ENCODE measurements around the gene RAB43. TPM values are rescaled to one million over a fixed set of nuclear protein-coding genes. Genes with fewer than 3 reads are reported as not detected.

RAB43 gene
- total RNA-seq, 1 donor from 2014 or later: 34.5 TPM

- H3K27ac ChIP-seq (ENCODE audit: low read depth, low read length): no peak overlapping the region
- H3K36me3 ChIP-seq (ENCODE audit: insufficient read depth, low read length): no peaks in the 10 kb centered on the region
- H3K4me1 ChIP-seq (ENCODE audit: insufficient read depth, low read length): no peaks in the 10 kb centered on the region
- no peaks in the 10 kb centered on the region for H4K20me1 ChIP-seq (ENCODE audit: insufficient read depth, low read length)
- Mint-ChIP-seq H3K4me3 (ENCODE audit: unreplicated experiment) (no peak overlapping the region), H3K27ac (ENCODE audit: unreplicated experiment) (no peak overlapping the region), H3K4me1 (ENCODE audit: low read depth, unreplicated experiment) (peaks cover 6% of the 10 kb centered on the region), H3K27me3 (ENCODE audit: low read depth, unreplicated experiment) (peaks cover 14% of the 10 kb centered on the region), H3K9me3 (ENCODE audit: unreplicated experiment) (peaks cover 12% of the 10 kb centered on the region), H3K36me3 (ENCODE audit: low read depth, unreplicated experiment) (no peaks in the 10 kb centered on the region)
- H3K9ac ChIP-seq (ENCODE audit: low read length): no peak overlapping the region
- no peak overlapping the region for H2AFZ ChIP-seq (ENCODE audit: low read depth, low read length)
- H3K4me2 ChIP-seq (ENCODE audit: low read length): no peak overlapping the region
- FAIRE-seq (no peak), DNase-seq (ENCODE audit: low read depth) (no peak)
- H3K27me3 ChIP-seq (ENCODE audit: insufficient read depth, low read length): peaks cover 18% of the 10 kb centered on the region
- H3K9me3 ChIP-seq (ENCODE audit: insufficient read depth, low read depth, low read length): no peaks in the 10 kb centered on the region
- H3K4me3 ChIP-seq (ENCODE audit: insufficient read depth, low read depth, low read length): no peak overlapping the region
- H3K79me2 ChIP-seq (ENCODE audit: insufficient read depth, low read length): no peaks in the 10 kb centered on the region
- TF ChIP-seq EZH2 (IDR thresholded peaks at IDR 0.05; ENCODE audit: insufficient read depth, low read length): no peak
- TF ChIP-seq CTCF (IDR thresholded peaks at IDR 0.05; ENCODE audit: insufficient read depth, low read depth, low read length): no peak
Measured at GRCh38 chr3:129051871-129052340, 69.7 kb downstream of the RAB43 start.

DNA sequence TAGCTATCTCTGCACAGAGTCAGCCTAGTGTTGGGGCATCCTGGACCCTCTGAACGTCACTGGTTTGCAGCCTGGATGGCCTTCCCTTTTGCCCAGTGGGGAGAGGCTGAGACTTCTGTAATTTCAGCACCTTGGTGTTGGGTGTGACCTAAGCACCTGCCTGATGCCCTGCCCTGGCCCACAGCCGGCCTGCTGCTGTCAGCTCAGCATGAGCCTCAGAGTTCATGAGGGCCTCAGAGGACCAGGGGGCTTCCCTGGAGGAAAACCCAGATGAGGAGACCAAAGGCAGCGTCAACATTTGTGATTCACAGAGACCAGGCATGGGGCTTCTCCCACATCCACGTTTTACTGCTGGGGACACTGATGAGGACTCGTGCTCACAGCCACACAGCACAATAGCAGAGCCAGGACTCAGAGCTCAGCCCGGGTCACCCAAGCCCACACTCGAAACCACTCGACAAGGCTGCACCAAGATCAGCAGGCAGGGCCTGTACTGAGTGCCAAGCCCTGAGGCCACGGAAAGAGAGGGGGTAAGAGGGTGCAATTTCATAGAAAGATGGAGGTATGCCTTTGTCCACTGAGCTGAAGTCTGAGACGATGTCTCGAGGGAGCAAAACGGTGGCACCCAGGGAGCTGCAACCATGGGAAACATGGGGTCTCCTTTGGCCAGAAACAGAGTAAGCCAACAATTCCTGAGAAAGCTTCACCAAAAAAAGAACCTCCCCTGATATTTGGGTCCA lies 70.9 kb downstream of the RAB43 start:
- Mint-ChIP-seq H3K9me3 (ENCODE audit: unreplicated experiment) (peaks cover 10% of the 10 kb centered on the region), H3K4me3 (ENCODE audit: unreplicated experiment) (no peak overlapping the region), H3K4me1 (ENCODE audit: low read depth, unreplicated experiment) (peaks cover 6% of the 10 kb centered on the region), H3K27ac (ENCODE audit: unreplicated experiment) (no peak overlapping the region), H3K27me3 (ENCODE audit: low read depth, unreplicated experiment) (peaks cover 9% of the 10 kb centered on the region), H3K36me3 (ENCODE audit: low read depth, unreplicated experiment) (no peaks in the 10 kb centered on the region)
- Histone ChIP-seq H3K27ac (ENCODE audit: low read depth, low read length) (no peak overlapping the region), H3K27me3 (ENCODE audit: insufficient read depth, low read length) (peaks cover 12% of the 10 kb centered on the region), H3K9ac (ENCODE audit: low read length) (no peak overlapping the region), H3K4me3 (ENCODE audit: insufficient read depth, low read depth, low read length) (no peak overlapping the region), H3K36me3 (ENCODE audit: insufficient read depth, low read length) (no peaks in the 10 kb centered on the region), H2AFZ (ENCODE audit: low read depth, low read length) (no peak overlapping the region), H3K4me2 (ENCODE audit: low read length) (no peak overlapping the region), H4K20me1 (ENCODE audit: insufficient read depth, low read length) (no peaks in the 10 kb centered on the region), H3K79me2 (ENCODE audit: insufficient read depth, low read length) (no peaks in the 10 kb centered on the region), H3K9me3 (ENCODE audit: insufficient read depth, low read depth, low read length) (no peaks in the 10 kb centered on the region), H3K4me1 (ENCODE audit: insufficient read depth, low read length) (no peaks in the 10 kb centered on the region)
- no peak for TF ChIP-seq EZH2 (IDR thresholded peaks at IDR 0.05; ENCODE audit: insufficient read depth, low read length)
- no peak for TF ChIP-seq CTCF (IDR thresholded peaks at IDR 0.05; ENCODE audit: insufficient read depth, low read depth, low read length)
- DNase-seq (ENCODE audit: low read depth) (no peak), FAIRE-seq (no peak)

GRCh38 chr3:129047553-129047839 lies 74.1 kb downstream of the RAB43 start:
- Mint-ChIP-seq H3K27me3 (ENCODE audit: low read depth, unreplicated experiment) (peaks cover 15% of the 10 kb centered on the region), H3K4me1 (ENCODE audit: low read depth, unreplicated experiment) (peaks cover 3% of the 10 kb centered on the region), H3K36me3 (ENCODE audit: low read depth, unreplicated experiment) (peaks cover 2% of the 10 kb centered on the region), H3K9me3 (ENCODE audit: unreplicated experiment) (peaks cover 22% of the 10 kb centered on the region), H3K27ac (ENCODE audit: unreplicated experiment) (no peak overlapping the region), H3K4me3 (ENCODE audit: unreplicated experiment) (no peak overlapping the region)
- H3K27ac ChIP-seq (ENCODE audit: low read depth, low read length): no peak overlapping the region
- no peak overlapping the region for H2AFZ ChIP-seq (ENCODE audit: low read depth, low read length)
- peaks cover 20% of the 10 kb centered on the region for H3K27me3 ChIP-seq (ENCODE audit: insufficient read depth, low read length)
- H3K9me3 ChIP-seq (ENCODE audit: insufficient read depth, low read depth, low read length): peaks cover 4% of the 10 kb centered on the region
- no peak overlapping the region for H3K4me2 ChIP-seq (ENCODE audit: low read length)
- TF ChIP-seq CTCF (IDR thresholded peaks at IDR 0.05; ENCODE audit: insufficient read depth, low read depth, low read length) (no peak), EZH2 (IDR thresholded peaks at IDR 0.05; ENCODE audit: insufficient read depth, low read length) (no peak)
- H3K4me3 ChIP-seq (ENCODE audit: insufficient read depth, low read depth, low read length): no peak overlapping the region
- DNase-seq (ENCODE audit: low read depth): no peak
- H4K20me1 ChIP-seq (ENCODE audit: insufficient read depth, low read length): no peaks in the 10 kb centered on the region
- H3K9ac ChIP-seq (ENCODE audit: low read length): no peak overlapping the region
- no peak for FAIRE-seq
- H3K36me3 ChIP-seq (ENCODE audit: insufficient read depth, low read length): no peaks in the 10 kb centered on the region
- no peaks in the 10 kb centered on the region for H3K79me2 ChIP-seq (ENCODE audit: insufficient read depth, low read length)
- no peaks in the 10 kb centered on the region for H3K4me1 ChIP-seq (ENCODE audit: insufficient read depth, low read length)

Data from astrocyte (in vitro differentiated cells and primary cell).